Activated T-helper 9 cell treated with anti-CD3 and anti-CD28 coated beads, Interleukin-2, amount 50 U/mL, for 16 hours (primary cell): ENCODE data around the gene OR2T3.
"Not testable (repeated sequence)": the region's sequence is repeated elsewhere in the genome, so short reads cannot be mapped to it uniquely, and the experiment has no call there.

Experiments
- DNase-seq: peaks from one replicate; pipeline ENCODE4 v3.0.0-alpha.2; 2020; ENCODE audit warnings: low read depth

OR2T3 gene

GRCh38 chr1:248472111-248472510, 1.0 kb upstream of the OR2T3 start:
- DNase-seq: not testable (repeated sequence)

GRCh38 chr1:248475660-248476059, 2.5 kb downstream of the OR2T3 start:
- DNase-seq: not testable (repeated sequence)

- DNase-seq: not testable (repeated sequence)
Observed at GRCh38 chr1:248481686-248482579, 8.8 kb downstream of the OR2T3 start.

- not testable (repeated sequence) for DNase-seq
Observed at GRCh38 chr1:248488289-248488688, 15.1 kb downstream of the OR2T3 start, which contains the start of gene OR2T5. Gene OR2T5 (plus strand): TSS chr1:248488589. CDS start chr1:248488589, 0 bp downstream.

- DNase-seq: not testable (repeated sequence)
Observed at GRCh38 chr1:248496661-248497060, 23.5 kb downstream of the OR2T3 start.

- not testable (repeated sequence) for DNase-seq
Observed at GRCh38 chr1:248500305-248501035, 27.3 kb downstream of the OR2T3 start.

GRCh38 chr1:248507773-248508172, 34.6 kb downstream of the OR2T3 start, which contains the start of gene OR2G6:
Gene OR2G6 (plus strand): TSS chr1:248508073. CDS start chr1:248521647, 13,574 bp downstream.
- not testable (repeated sequence) for DNase-seq

- DNase-seq: not testable (repeated sequence)
Observed at GRCh38 chr1:248510217-248510616, 37.1 kb downstream of the OR2T3 start.

GRCh38 chr1:248521856-248522255, 48.7 kb downstream of the OR2T3 start:
- DNase-seq: no peak
